NCI-H146 treated with DMSO at 0.1 percent for 48 hours (cell line): ENCODE data around the gene ANKRD13B.

Experiments
- DNase-seq: peaks from one replicate; lab custom pipeline; 2025; ENCODE audit not compliant: unreplicated experiment; lab: John Stamatoyannopoulos, UW

Gene ANKRD13B

GRCh38 chr17:29616300-29617048 is 23.5 kb downstream of the ANKRD13B start:
- DNase-seq, result no peak

- DNase-seq, result peak; percentile 70
Observed at GRCh38 chr17:29617125-29617480, 24.2 kb downstream of the ANKRD13B start.

GRCh38 chr17:29617481-29618271 is 24.7 kb downstream of the ANKRD13B start:
- DNase-seq, result peak; percentile 56

- no peak for DNase-seq
Observed at GRCh38 chr17:29618272-29619065, 25.5 kb downstream of the ANKRD13B start.

- DNase-seq, result no peak
Observed at GRCh38 chr17:29619251-29619650, 26.3 kb downstream of the ANKRD13B start.

GRCh38 chr17:29620271-29620670 is 27.3 kb downstream of the ANKRD13B start:
- DNase-seq, result no peak

GRCh38 chr17:29620779-29621500 is 28.0 kb downstream of the ANKRD13B start:
- no peak for DNase-seq

- DNase-seq, result no peak
Observed at GRCh38 chr17:29621751-29622194, 28.8 kb downstream of the ANKRD13B start.

- peak; percentile 67 for DNase-seq
Observed at GRCh38 chr17:29622337-29623282, 29.7 kb downstream of the ANKRD13B start, which contains the start of gene CORO6. TSS of gene CORO6 (minus strand) at chr17:29622912. CDS start at chr17:29621421, 1,491 bp downstream.

GRCh38 chr17:29623283-29623647 is 30.3 kb downstream of the ANKRD13B start:
- no peak for DNase-seq

- no peak for DNase-seq
Observed at GRCh38 chr17:29624586-29624985, 31.7 kb downstream of the ANKRD13B start.

- no peak for DNase-seq
Observed at GRCh38 chr17:29625037-29625750, 32.3 kb downstream of the ANKRD13B start.

GRCh38 chr17:29627951-29628350 is 35.0 kb downstream of the ANKRD13B start:
- DNase-seq, result no peak

GRCh38 chr17:29628644-29629043 is 35.7 kb downstream of the ANKRD13B start:
- DNase-seq, result no peak

- no peak for DNase-seq
Observed at GRCh38 chr17:29629839-29630238, 36.9 kb downstream of the ANKRD13B start.

- DNase-seq, result no peak
Observed at GRCh38 chr17:29630630-29631193, 37.8 kb downstream of the ANKRD13B start.

- no peak for DNase-seq
Observed at GRCh38 chr17:29633886-29634285, 41.0 kb downstream of the ANKRD13B start.

GRCh38 chr17:29640413-29640812 is 47.5 kb downstream of the ANKRD13B start:
- no peak for DNase-seq
